Measurements from ENCODE around the gene RBM45. TPM values are rescaled to one million over a fixed set of nuclear protein-coding genes. Genes with fewer than 3 reads are reported as not detected.

RBM45 gene, protein sequence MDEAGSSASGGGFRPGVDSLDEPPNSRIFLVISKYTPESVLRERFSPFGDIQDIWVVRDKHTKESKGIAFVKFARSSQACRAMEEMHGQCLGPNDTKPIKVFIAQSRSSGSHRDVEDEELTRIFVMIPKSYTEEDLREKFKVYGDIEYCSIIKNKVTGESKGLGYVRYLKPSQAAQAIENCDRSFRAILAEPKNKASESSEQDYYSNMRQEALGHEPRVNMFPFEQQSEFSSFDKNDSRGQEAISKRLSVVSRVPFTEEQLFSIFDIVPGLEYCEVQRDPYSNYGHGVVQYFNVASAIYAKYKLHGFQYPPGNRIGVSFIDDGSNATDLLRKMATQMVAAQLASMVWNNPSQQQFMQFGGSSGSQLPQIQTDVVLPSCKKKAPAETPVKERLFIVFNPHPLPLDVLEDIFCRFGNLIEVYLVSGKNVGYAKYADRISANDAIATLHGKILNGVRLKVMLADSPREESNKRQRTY
- 11.0 TPM for total RNA-seq

DNA sequence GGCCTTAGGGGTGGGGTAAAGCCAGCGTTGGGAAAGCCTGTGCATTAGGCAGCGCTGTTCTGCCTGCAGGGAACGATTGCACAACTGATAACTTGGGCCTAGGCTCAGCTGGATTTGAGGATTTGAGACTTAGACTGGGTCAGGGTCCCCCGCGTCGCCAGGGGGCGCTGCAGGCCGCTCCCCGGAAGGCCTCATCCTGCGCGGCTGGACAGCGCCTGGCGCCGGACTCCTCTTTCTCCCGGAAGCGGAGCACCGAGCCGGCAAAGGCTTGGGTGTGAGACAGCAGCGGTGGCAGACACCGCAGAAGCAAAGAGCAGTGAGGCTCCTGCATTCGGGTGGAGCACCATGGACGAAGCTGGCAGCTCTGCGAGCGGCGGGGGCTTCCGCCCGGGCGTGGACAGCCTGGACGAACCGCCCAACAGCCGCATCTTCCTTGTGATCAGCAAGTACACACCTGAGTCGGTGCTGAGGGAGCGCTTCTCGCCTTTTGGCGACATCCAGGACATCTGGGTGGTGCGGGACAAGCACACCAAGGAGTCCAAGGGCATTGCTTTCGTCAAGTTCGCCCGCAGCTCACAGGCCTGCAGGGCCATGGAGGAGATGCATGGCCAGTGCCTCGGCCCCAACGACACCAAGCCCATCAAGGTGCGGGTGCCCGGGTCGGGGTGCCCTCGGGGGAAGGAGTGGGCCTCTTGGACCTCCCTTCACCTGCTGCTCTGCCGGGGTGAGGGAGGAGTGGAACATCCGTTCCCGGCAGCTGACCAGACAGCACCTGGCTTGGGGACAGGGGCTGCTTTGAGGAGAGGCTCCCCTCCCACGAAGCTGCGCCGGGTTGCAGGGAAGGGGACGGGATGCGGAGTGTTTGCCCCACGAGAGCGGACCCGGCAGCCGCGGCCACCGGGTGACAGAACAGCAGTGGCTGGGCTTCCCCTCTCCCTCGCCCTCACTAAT lies at the start of gene RBM45:
Gene RBM45 (plus strand): TSS at position 236 of the 951 bp plus-strand sequence. CDS start 110 bp downstream, at position 346.
- Histone ChIP-seq H3K9me3 (ENCODE audit: control insufficient read depth in 3 of 3, low read length in 3 of 3) (no peaks in the 10 kb centered on the region), H3K9ac (ENCODE audit: low read depth in 1 of 3, low read length in 3 of 3) (peak within 1 kb of the TSS; percentile 84 to 93 (median 93)), H3K4me3 (ENCODE audit: low read length in 3 of 3) (peak within 1 kb of the TSS; percentile 91 to 98 (median 98)), H3K36me3 (ENCODE audit: control insufficient read depth in 3 of 3, insufficient read depth in 3 of 3, low read length in 3 of 3) (peaks cover 0 to 5% (median 3%) of the 10 kb centered on the region in 3 donors), H3K27me3 (ENCODE audit: control insufficient read depth in 3 of 3, insufficient read depth in 3 of 3, low read length in 3 of 3) (no peaks in the 10 kb centered on the region), H3K4me1 (ENCODE audit: control insufficient read depth in 3 of 3, insufficient read depth in 3 of 3, low read length in 3 of 3) (peaks cover 8 to 16% (median 10%) of the 10 kb centered on the region in 3 donors), H3K27ac (ENCODE audit: low read depth, low read length) (peak within 1 kb of the TSS; percentile 49)

DNA sequence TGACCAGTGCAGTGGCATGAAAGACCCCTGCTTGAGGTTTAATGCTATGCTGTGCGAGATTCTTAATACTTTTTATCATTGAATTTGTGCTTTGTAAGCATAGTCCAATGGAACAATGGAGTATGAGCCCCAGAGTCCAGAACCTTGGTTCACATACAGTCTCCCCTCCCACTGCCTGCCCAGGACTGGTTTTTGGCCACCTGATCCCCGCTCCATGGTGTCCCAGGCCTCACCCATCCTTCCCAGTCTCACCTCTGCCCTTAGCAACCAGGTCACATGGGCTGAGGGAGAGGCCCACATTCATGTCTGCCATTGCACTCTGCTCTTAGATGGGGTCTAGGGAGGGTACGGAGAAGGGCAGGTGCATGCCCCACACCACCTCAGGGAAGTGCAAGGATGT lies 45.9 kb upstream of the RBM45 start:
- Histone ChIP-seq H3K27me3 (ENCODE audit: control insufficient read depth in 3 of 3, insufficient read depth in 3 of 3, low read length in 3 of 3) (no peaks in the 10 kb centered on the region), H3K36me3 (ENCODE audit: control insufficient read depth in 3 of 3, insufficient read depth in 3 of 3, low read length in 3 of 3) (no peaks in the 10 kb centered on the region), H3K27ac (ENCODE audit: low read depth, low read length) (no peak overlapping the region), H3K4me3 (ENCODE audit: low read length in 3 of 3) (no peak overlapping the region), H3K9ac (ENCODE audit: low read depth in 1 of 3, low read length in 3 of 3) (no peak overlapping the region), H3K4me1 (ENCODE audit: control insufficient read depth in 3 of 3, insufficient read depth in 3 of 3, low read length in 3 of 3) (no peaks in the 10 kb centered on the region), H3K9me3 (ENCODE audit: control insufficient read depth in 3 of 3, low read length in 3 of 3) (no peaks in the 10 kb centered on the region)

DNA sequence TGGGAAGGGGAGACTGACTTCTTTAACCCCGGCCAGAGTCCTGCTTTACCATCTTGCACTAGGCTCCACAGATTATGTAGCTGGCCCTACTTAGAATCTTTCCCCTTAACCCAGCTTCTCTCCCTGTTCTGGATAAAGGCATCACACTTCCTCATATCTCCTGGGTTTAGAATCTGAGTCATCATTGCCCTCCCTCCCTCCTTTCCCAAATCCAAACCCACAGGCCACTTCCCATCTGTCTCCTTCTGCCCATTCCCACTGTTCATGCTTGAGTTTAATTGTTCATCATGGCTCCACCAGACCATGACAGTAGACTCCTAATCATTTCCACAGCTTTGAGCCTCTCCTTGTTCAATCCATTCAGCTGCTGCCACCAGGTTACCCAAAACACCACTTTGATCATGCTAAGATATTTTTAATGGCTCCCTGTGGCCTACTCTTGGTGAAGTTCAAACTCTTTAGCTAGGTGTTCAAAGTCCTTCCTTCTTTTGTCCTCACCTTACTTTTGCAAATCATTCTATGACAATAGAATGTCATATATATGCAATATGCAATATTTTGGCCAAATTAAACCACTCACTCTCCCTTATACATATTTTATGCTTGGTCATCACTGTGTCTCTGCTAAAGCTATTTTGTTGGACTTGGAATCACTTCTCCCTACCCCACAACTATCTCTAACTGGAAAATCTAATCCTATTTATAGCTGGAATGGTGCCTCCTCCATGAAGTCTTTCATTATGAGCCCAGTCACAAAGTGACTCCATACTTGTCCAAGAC lies 45.2 kb upstream of the RBM45 start:
- H3K36me3 ChIP-seq (ENCODE audit: control insufficient read depth in 3 of 3, insufficient read depth in 3 of 3, low read length in 3 of 3), result no peaks in the 10 kb centered on the region
- no peaks in the 10 kb centered on the region for H3K9me3 ChIP-seq (ENCODE audit: control insufficient read depth in 3 of 3, low read length in 3 of 3)
- H3K27ac ChIP-seq (ENCODE audit: low read depth, low read length), result no peak overlapping the region
- H3K4me3 ChIP-seq (ENCODE audit: low read length in 3 of 3), result no peak overlapping the region
- peaks cover 0 to 1% (median under 1%) of the 10 kb centered on the region in 3 donors for H3K4me1 ChIP-seq (ENCODE audit: control insufficient read depth in 3 of 3, insufficient read depth in 3 of 3, low read length in 3 of 3)
- no peak overlapping the region for H3K9ac ChIP-seq (ENCODE audit: low read depth in 1 of 3, low read length in 3 of 3)
- H3K27me3 ChIP-seq (ENCODE audit: control insufficient read depth in 3 of 3, insufficient read depth in 3 of 3, low read length in 3 of 3), result no peaks in the 10 kb centered on the region

DNA sequence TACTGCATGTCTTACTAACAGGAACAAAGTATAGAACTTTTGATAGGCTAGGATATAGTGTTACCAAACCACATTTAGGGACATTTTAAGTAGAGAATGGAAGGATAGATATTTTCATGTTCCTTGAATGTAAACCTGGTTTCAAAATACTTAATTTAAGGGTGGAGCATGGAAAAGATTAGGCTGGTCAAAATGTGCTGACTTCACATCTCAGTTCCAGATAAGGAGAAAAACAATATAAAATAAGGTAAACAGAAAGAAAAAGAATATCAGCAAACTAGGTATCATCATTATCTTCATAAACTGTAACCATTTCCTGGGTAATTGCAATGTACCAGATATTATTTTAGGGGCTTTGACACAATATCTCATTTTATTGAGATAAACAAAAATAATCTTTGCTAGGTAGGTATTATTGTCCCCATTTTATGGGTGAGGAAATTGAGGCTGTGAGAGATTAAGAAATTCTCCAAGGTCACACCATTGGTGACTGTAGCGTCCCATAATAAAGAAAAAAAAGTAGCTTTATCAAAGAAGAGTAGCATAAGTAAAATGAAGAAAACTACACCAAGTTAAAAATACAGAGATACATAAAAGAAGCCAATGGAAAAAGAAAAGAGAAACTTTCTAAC lies 43.3 kb upstream of the RBM45 start:
- H3K4me1 ChIP-seq (ENCODE audit: control insufficient read depth in 3 of 3, insufficient read depth in 3 of 3, low read length in 3 of 3), result peaks cover 7 to 14% (median 12%) of the 10 kb centered on the region in 3 donors
- H3K36me3 ChIP-seq (ENCODE audit: control insufficient read depth in 3 of 3, insufficient read depth in 3 of 3, low read length in 3 of 3), result no peaks in the 10 kb centered on the region
- H3K4me3 ChIP-seq (ENCODE audit: low read length in 3 of 3), result no peak overlapping the region
- no peaks in the 10 kb centered on the region for H3K27me3 ChIP-seq (ENCODE audit: control insufficient read depth in 3 of 3, insufficient read depth in 3 of 3, low read length in 3 of 3)
- no peak overlapping the region for H3K27ac ChIP-seq (ENCODE audit: low read depth, low read length)
- H3K9ac ChIP-seq (ENCODE audit: low read depth in 1 of 3, low read length in 3 of 3), result no peak overlapping the region
- H3K9me3 ChIP-seq (ENCODE audit: control insufficient read depth in 3 of 3, low read length in 3 of 3), result no peaks in the 10 kb centered on the region

DNA sequence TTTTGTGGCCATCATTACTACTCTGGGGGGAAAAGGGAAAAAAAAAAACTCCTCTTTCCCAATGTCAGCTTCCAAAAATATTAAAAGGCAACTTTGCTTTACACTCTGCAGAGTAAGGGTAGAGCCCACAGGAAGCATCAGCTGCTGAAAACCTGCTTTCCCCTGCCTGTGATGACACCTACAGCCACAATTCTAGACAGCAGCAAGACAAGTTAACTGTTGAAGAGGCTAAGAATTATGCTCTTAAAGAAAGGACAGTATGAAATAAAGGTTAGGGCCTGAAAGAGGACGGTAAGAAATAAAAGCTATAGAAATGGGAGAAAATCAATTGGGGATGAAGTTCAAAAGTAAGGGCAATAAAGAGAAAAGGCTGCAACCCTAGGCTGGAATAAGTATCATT lies 42.7 kb upstream of the RBM45 start:
- H3K4me3 ChIP-seq (ENCODE audit: low read length in 3 of 3), result no peak overlapping the region

DNA sequence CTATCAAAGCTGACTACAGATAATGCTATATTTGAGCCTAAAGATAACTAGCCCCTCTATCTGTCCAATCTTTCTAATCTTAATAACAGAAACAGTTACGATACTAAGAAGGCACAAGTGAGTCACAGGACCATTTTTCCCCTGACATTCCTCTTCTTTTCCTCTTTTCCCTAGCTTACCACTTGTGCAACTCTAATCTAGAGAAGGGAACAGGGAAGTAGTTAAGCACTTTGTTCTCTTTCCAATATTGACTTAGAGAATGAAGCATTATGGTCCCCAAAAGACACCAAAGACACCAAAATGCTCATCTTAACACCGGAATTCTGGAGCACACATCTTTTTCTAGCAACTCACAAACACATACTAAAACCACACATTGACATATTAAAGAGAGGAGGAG lies 41.4 kb upstream of the RBM45 start:
- Histone ChIP-seq H3K4me1 (ENCODE audit: control insufficient read depth in 3 of 3, insufficient read depth in 3 of 3, low read length in 3 of 3) (peaks cover 7 to 14% (median 12%) of the 10 kb centered on the region in 3 donors), H3K27me3 (ENCODE audit: control insufficient read depth in 3 of 3, insufficient read depth in 3 of 3, low read length in 3 of 3) (no peaks in the 10 kb centered on the region), H3K36me3 (ENCODE audit: control insufficient read depth in 3 of 3, insufficient read depth in 3 of 3, low read length in 3 of 3) (no peaks in the 10 kb centered on the region), H3K9me3 (ENCODE audit: control insufficient read depth in 3 of 3, low read length in 3 of 3) (no peaks in the 10 kb centered on the region), H3K27ac (ENCODE audit: low read depth, low read length) (no peak overlapping the region), H3K9ac (ENCODE audit: low read depth in 1 of 3, low read length in 3 of 3) (no peak overlapping the region), H3K4me3 (ENCODE audit: low read length in 3 of 3) (no peak overlapping the region)

More for the DNA sequence above, 42.7 kb upstream of the RBM45 start:
- H3K27me3 ChIP-seq (ENCODE audit: control insufficient read depth in 3 of 3, insufficient read depth in 3 of 3, low read length in 3 of 3), result no peaks in the 10 kb centered on the region
- H3K27ac ChIP-seq (ENCODE audit: low read depth, low read length), result no peak overlapping the region
- peaks cover 7 to 14% (median 12%) of the 10 kb centered on the region in 3 donors for H3K4me1 ChIP-seq (ENCODE audit: control insufficient read depth in 3 of 3, insufficient read depth in 3 of 3, low read length in 3 of 3)
- H3K36me3 ChIP-seq (ENCODE audit: control insufficient read depth in 3 of 3, insufficient read depth in 3 of 3, low read length in 3 of 3), result no peaks in the 10 kb centered on the region
- H3K9ac ChIP-seq (ENCODE audit: low read depth in 1 of 3, low read length in 3 of 3), result no peak overlapping the region
- no peaks in the 10 kb centered on the region for H3K9me3 ChIP-seq (ENCODE audit: control insufficient read depth in 3 of 3, low read length in 3 of 3)

DNA sequence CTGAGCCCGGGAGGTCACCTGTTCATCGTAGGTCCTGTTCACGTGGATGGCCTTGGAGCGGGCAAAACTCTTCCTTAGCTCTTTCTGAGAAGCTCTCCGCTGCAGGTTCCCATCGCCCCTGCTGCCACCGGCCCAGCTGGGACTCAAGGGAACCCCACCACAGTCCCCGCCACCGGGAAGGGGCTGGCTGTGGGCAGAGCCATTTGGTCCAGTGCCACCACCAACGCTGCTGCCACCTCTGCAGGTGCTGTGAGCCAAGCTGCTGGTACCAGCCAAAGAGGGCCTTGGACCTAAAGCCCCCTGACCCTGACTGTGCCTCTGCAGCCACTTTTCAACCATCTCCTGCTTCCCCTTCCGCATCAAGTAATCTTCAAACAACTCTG lies 40.2 kb upstream of the RBM45 start:
- peaks cover 7 to 14% (median 12%) of the 10 kb centered on the region in 3 donors for H3K4me1 ChIP-seq (ENCODE audit: control insufficient read depth in 3 of 3, insufficient read depth in 3 of 3, low read length in 3 of 3)
- peak overlapping the region; percentile 54 to 77 (median 76) for H3K4me3 ChIP-seq (ENCODE audit: low read length in 3 of 3)

DNA sequence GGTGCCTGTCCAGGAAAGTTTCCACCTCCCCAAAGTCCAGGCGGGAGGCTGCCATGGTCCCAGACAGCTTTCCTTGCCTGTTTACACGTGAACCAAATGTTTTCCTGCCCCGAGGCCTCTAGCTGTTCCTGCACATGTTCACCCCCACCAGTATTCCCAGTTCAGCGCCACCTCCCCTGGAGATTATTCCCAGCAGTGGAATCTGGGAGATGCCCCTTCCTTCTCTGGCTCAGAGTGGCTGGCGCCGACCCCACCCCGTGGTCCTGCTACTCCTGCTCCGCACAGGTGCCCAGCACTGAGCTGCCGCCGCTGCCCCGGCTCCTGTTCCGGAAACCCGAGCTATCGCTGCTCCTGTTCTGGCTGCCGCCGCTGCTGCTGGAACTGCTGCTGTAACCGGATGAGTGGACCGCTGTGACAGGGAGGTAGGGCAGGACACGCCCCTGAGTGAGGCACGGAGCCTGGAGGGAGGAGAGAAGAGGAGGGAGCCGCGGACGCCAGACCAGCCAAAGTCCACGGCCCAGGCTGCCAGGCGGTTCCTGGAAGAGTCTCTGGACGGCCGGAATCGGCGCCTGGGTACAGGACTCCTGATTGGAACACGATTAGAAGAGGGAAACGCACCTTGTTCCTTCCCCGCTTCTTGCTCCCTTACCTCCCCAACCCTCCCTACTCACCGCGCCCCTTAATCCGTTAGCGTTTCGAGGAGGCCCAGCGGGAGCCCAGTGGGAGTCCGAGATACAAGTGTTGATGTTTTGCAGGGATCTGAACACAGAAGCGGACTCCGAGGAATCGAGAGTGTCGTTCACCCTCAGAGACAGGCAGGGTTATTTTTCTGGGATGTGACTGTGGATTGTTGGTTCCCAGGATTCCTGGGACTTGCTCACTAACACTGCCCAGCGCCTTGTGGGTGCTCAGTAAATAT lies 39.6 kb upstream of the RBM45 start, which contains the start of gene PDE11A:
Gene PDE11A (minus strand): TSS at position 395 of the 919 bp plus-strand sequence. CDS start 340 bp downstream, at position 55.
- Histone ChIP-seq H3K27ac (ENCODE audit: low read depth, low read length) (no peak within 1 kb of the TSS), H3K36me3 (ENCODE audit: control insufficient read depth in 3 of 3, insufficient read depth in 3 of 3, low read length in 3 of 3) (no peaks in the 10 kb centered on the region), H3K4me1 (ENCODE audit: control insufficient read depth in 3 of 3, insufficient read depth in 3 of 3, low read length in 3 of 3) (peaks cover 7 to 14% (median 12%) of the 10 kb centered on the region in 3 donors), H3K27me3 (ENCODE audit: control insufficient read depth in 3 of 3, insufficient read depth in 3 of 3, low read length in 3 of 3) (no peaks in the 10 kb centered on the region), H3K9me3 (ENCODE audit: control insufficient read depth in 3 of 3, low read length in 3 of 3) (no peaks in the 10 kb centered on the region), H3K9ac (ENCODE audit: low read depth in 1 of 3, low read length in 3 of 3) (peak within 1 kb of the TSS; percentile 52 to 77 (median 76)), H3K4me3 (ENCODE audit: low read length in 3 of 3) (peak within 1 kb of the TSS; percentile 54 to 77 (median 76))

More for the DNA sequence above, 40.2 kb upstream of the RBM45 start:
- Histone ChIP-seq H3K36me3 (ENCODE audit: control insufficient read depth in 3 of 3, insufficient read depth in 3 of 3, low read length in 3 of 3) (no peaks in the 10 kb centered on the region), H3K27me3 (ENCODE audit: control insufficient read depth in 3 of 3, insufficient read depth in 3 of 3, low read length in 3 of 3) (no peaks in the 10 kb centered on the region), H3K27ac (ENCODE audit: low read depth, low read length) (no peak overlapping the region), H3K9ac (ENCODE audit: low read depth in 1 of 3, low read length in 3 of 3) (no peak overlapping the region), H3K9me3 (ENCODE audit: control insufficient read depth in 3 of 3, low read length in 3 of 3) (no peaks in the 10 kb centered on the region)

Measured in skeletal muscle tissue (tissue), 4 donors.